NCI-H345 treated with DMSO at 0.1 percent for 48 hours (cell line): ENCODE measurements around the gene LANCL2.
A peak's percentile ranks its signal among the peaks of the same experiment; 100 is the strongest.
"Not testable (repeated sequence)": the region's sequence is repeated elsewhere in the genome, so short reads cannot be mapped to it uniquely, and the experiment has no call there.

Experiments
- DNase-seq: peaks from one replicate; lab custom pipeline; 2025; ENCODE audit not compliant: unreplicated experiment; lab: John Stamatoyannopoulos, UW

LANCL2 gene

DNA sequence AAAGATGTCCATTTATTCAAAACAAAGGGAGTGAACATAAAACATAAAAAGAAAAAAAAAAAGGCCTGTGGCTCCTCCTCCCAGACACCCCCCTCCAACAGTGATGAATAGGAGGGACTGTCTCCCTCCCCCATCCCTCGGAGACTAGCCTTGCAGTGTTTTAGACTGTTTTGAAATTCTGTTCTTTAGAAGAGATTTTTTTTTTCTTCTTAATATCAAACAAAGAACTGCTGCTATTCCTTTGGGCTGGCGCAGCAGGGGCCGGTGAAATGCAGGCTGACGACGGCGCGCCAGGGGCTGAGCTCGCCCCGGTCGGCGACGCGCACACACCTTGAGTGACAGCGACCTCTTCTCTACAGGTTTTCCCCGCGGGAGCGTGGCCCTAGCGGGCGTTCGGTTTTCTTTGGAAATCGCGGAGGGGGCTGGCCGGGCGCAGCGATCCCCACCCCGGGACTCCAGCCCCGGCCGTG, at the start of gene LANCL2:
Gene LANCL2 (plus strand): TSS at position 133 of the 470 bp plus-strand sequence. CDS start 689 bp downstream, outside the sequence.
- DNase-seq, result peak; percentile 64

- DNase-seq, result no peak
These were observed 39.8 kb upstream of the LANCL2 start for GRCh38 chr7:55325371-55325792.

DNA sequence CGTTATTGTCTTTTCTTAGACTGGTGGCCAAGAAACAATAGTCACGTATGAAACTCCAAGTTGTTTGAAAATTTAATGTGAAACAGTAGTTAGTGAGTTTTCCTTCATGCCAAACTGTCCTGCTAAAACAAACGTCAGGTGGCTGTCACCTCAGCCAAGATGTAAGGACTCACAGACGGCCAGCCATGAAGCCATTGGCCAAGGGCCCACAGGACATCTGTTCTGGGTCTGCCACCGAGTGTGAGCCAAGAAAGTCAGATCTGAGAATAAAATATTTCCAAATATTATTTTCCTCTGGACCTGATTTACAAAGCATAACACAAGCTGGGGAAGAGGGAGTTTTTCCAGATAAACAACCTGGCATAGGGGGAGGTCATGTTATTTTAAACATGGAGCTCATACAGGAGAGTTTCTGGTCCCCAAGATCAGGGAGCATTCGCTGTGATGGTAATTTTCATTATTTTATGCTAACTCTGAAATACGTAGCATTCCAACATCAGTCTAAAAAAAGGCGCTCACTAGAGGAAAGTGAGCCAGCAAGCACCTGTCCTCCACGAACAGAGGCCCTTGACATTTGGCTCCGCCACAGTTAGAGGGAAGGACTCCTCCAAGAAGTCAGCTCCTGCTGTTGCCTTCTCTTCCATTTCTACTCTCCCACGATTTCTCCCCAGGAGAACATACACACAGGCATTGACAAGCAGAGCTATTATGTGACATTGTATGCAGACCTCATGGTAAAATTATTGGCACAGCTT, 38.9 kb upstream of the LANCL2 start:
- no peak for DNase-seq

DNA sequence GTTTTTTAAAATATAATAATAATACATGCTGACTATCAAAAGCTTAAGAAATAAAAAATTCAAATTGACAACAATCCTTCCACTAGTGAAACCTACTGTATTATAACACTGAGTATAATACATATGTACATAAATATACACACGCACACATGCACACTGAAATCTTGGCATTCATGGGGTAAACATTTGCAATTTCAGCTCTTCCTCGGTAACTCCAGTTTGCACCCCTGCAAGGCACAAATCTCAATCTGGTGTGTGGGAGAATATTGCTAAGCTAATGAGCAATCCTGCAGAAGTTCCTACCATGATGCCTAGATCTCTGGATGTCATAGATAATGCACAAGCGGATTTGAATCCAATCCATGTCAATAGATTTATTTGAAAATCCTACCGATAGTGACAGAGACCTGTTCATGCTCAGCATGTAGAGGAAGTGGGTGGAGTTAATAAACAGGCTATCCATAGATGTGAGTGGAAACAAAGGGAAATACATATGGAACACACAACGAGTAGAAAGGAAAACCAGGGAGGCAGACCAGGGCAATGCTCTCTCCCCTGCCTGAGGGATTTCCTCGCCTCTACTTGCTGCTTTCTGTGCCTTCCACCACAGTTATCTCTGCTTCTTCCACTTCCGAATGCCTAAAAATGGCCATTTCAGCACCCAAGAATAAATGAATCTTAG, 38.1 kb upstream of the LANCL2 start:
- no peak for DNase-seq

DNA sequence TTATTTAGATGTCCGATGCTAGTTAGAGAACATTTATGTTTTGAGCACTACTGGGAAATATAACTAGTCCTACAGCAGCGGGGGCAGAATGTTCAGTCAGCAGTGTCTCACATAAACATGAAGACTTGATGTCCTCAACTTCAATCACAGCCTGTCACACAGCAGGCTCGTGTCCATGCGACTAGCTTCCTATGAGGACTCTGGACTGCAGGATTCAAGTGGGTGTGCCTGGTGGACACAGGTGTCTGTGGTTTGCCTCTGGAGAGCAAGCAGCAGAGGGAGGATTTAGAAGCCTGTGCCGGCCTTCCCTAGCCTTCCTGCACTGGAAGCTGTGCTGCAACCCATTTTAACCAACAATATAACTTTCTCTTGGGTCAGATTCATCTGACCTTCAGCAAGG, 30.0 kb upstream of the LANCL2 start:
- no peak for DNase-seq

DNA sequence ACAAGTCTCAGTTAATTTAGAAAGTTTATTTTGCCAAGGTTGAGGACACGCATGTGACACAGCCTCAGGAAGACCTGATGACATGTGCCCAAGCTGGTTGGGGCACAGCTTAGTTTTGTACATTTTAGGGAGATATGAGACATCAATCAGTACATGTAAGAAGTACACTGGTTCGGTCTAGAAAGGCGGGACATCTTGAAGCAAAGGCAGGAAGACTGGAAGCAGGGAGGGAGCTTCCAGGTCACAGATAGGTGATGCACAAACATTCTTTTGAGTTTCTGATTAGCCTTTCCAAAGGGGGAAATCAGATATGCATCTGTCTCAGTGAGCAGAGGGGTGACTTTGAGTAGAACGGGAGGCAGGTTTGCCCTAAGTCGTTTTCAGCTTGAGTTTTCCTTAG, 29.4 kb upstream of the LANCL2 start:
- no peak for DNase-seq

- DNase-seq, result no peak
These were observed 28.6 kb upstream of the LANCL2 start for GRCh38 chr7:55336540-55336939.

- no peak for DNase-seq
These were observed 25.8 kb upstream of the LANCL2 start for GRCh38 chr7:55339033-55340000.

GRCh38 chr7:55342216-55342871, 22.8 kb upstream of the LANCL2 start:
- no peak for DNase-seq

- no peak for DNase-seq
These were observed 21.9 kb upstream of the LANCL2 start for GRCh38 chr7:55343002-55343781.

DNA sequence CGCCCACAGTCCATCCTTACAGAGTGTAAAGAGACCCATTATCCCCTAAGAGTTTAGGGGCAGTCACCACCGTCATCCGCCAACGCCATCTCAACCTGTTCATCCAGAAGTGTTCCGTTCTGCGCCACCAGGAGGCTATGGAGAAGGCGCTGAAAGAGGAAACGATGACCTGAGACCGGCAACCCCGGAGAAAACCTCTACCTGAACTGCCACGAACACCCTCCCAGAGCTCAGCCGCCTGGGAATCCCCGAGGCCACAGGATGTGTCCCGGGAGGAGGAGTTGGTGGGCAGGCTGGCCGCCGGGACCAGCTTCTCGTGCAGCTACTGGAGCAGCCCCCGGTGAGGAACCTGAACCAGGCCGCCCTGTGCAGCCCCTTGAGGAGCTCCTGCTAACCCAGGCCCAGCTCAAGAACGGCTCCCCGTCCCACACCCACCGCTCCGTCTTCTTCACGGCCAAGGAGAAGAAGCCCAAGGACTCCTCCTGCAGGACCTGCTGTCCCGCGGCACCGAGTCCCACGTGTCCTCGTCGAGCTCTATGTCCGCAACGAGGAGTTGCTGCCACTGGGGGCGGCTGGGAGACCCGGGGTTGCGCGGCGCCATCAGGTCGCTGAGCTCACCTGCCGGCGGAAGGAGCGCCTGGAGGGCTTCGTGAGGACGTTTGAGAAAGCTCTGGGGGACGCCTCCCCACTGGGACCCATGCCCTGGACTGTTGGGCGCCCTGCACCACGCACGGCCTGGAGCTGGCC, 21.1 kb upstream of the LANCL2 start:
- no peak for DNase-seq

- DNase-seq, result no peak
These were observed 20.3 kb upstream of the LANCL2 start for GRCh38 chr7:55344840-55345239.

- DNase-seq, result no peak
These were observed 19.8 kb upstream of the LANCL2 start for GRCh38 chr7:55345292-55345691.

DNA sequence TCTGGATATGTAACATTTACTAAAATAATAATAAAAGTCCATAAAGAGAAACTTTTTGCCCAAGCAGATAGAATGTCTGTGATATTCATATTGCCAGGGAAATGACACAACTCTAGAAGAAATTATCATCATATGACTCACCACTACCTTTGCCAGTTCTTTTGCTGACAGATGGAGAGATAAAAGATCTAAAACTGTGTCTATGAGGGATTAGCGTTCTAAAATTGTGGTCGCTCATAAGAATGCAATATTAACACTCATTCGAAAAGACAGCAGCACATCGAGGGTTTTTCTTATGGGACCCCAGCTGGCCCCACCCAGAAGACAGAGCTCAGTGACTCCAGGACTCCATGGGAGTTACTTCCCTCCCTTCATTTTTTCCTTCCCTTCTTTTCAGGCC, 16.6 kb upstream of the LANCL2 start:
- DNase-seq, result no peak

DNA sequence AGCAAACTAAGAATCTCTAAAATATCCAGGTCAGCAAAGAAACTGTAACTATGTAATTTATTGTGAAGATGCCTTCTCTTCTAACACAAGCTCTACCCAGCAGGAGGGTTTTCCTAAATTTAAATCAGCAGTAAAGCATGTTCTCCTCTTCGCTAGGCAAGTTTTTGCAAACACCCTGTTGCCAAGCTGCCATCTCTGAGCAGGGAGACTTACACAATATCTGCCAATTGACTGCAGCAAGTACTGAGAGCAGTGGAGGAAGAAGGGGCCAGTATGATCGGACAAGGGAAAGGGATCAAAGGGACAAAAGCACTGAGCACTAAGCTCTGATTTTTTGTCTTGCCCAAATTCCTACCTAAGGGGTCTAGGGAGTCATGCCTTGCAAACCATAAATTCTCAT, 16.0 kb upstream of the LANCL2 start:
- no peak for DNase-seq

DNA sequence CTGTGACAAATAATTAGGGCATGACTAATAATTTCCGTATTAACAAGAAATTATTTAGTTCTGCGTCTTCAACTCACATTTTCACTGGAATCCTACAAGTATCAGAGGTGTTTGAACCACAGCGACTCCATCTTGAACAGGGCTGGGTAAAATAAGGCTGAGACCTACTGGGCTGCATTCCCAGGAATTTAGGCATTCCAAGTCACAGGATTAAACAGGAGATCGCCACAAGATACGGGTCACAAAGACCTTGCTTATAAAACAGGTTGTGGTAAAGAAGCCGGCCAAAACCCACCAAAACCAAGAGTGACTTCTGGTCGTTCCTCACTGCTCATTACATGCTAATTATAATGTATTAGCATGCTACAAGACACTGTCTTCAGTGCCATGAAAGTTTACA, 14.9 kb upstream of the LANCL2 start:
- DNase-seq, result no peak

GRCh38 chr7:55351263-55351662, 13.9 kb upstream of the LANCL2 start:
- DNase-seq, result no peak

- not testable (repeated sequence) for DNase-seq
These were observed 12.2 kb upstream of the LANCL2 start for GRCh38 chr7:55352947-55353273.

DNA sequence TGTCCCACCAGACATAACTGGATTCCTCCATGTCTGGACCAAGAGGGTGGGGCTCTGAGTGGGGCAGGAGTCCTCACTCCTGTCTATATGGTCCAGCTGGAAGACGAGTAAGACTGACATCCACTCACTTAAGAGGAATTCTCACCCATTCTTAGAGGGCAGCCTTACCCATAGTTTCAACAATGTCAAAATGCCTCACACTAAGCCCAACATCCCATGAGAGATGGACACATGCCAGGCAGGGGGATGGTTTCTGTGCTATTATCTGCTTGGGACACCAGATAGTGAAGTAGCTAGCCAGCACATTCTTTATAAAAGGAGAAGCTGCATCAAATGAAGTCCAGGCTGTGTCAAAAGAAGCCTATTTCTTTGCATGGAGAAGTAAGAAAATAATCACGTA, 4.7 kb upstream of the LANCL2 start:
- DNase-seq, result no peak
